DOHH2 (cell line): Measurements from ENCODE around the gene TGM6.

ENCODE experiments used
- H3F3A ChIP-seq: fragments of 200-600 bp; sonication (generic), shearing (Covaris generic); 2 replicates; pipeline ENCODE4 v1.6.0; 2016; ENCODE audit warnings: antibody characterized with exemption, mild to moderate bottlenecking; ENCODE audit not compliant: control insufficient read depth, insufficient read depth
- H3K27ac ChIP-seq: fragments of 200-600 bp; sonication (generic); 2 replicates; pipeline ENCODE4 v1.5.1; 2014; ENCODE audit warnings: low read depth, mild to moderate bottlenecking, low read length, moderate library complexity
- H3K27me3 ChIP-seq: fragments of 200-600 bp; sonication (generic); 2 replicates; pipeline ENCODE4 v1.6.1; 2014; ENCODE audit warnings: mild to moderate bottlenecking, low read length, mixed read lengths; ENCODE audit not compliant: control insufficient read depth
- H3K36me3 ChIP-seq: fragments of 200-600 bp; sonication (generic); 2 replicates; pipeline ENCODE4 v1.6.1; 2014; ENCODE audit warnings: mild to moderate bottlenecking, low read length, moderate library complexity, mixed read lengths; ENCODE audit not compliant: control insufficient read depth
- H3K4me1 ChIP-seq: fragments of 200-600 bp; sonication (generic); 2 replicates; pipeline ENCODE4 v1.6.1; 2014; ENCODE audit warnings: mild to moderate bottlenecking, low read length, mixed read lengths; ENCODE audit not compliant: control insufficient read depth
- H3K4me2 ChIP-seq: fragments of 200-600 bp; sonication (generic); 2 replicates; pipeline ENCODE4 v1.6.0; 2014; ENCODE audit warnings: mild to moderate bottlenecking, low read length, moderate library complexity
- H3K4me3 ChIP-seq: fragments of 200-600 bp; sonication (generic); 2 replicates; pipeline ENCODE4 v1.5.1; 2014; ENCODE audit warnings: mild to moderate bottlenecking, low read length, mixed read lengths
- H3K79me2 ChIP-seq: fragments of 200-600 bp; sonication (generic); 2 replicates; pipeline ENCODE4 v1.6.1; 2014; ENCODE audit warnings: mild to moderate bottlenecking, low read length, mixed read lengths; ENCODE audit not compliant: control insufficient read depth
- H3K9me2 ChIP-seq: fragments of 200-600 bp; sonication (generic); replicated peaks from 2 replicates; pipeline ENCODE4 v1.6.1; 2014; ENCODE audit warnings: mild to moderate bottlenecking, low read length, mixed read lengths; ENCODE audit not compliant: control insufficient read depth
- H3K9me3 ChIP-seq: fragments of 200-600 bp; sonication (generic); 2 replicates; pipeline ENCODE4 v1.6.1; 2014; ENCODE audit warnings: antibody characterized with exemption, low read length, mixed read lengths; ENCODE audit not compliant: control insufficient read depth, insufficient read depth
- H4K20me1 ChIP-seq: fragments of 200-600 bp; sonication (generic); 2 replicates; pipeline ENCODE4 v1.6.0; 2014; ENCODE audit warnings: low read depth, mild to moderate bottlenecking, antibody characterized with exemption, low read length, moderate library complexity; ENCODE audit not compliant: control insufficient read depth, insufficient read depth
- CTCF ChIP-seq: fragments of 200-600 bp; sonication (generic); IDR thresholded peaks from one replicate; pipeline ENCODE4 v1.5.1; 2014; ENCODE audit warnings: antibody characterized with exemption, mild to moderate bottlenecking, low read depth, low read length; ENCODE audit not compliant: poor library complexity, severe bottlenecking
- EZH2phosphoT487 ChIP-seq: fragments of 200-600 bp; sonication (generic); IDR thresholded peaks from 2 replicates; pipeline ENCODE4 v1.6.1; 2017; ENCODE audit warnings: borderline replicate concordance, mild to moderate bottlenecking, antibody characterized with exemption, low read length, moderate library complexity, mixed read lengths

The TGM6 gene

DNA sequence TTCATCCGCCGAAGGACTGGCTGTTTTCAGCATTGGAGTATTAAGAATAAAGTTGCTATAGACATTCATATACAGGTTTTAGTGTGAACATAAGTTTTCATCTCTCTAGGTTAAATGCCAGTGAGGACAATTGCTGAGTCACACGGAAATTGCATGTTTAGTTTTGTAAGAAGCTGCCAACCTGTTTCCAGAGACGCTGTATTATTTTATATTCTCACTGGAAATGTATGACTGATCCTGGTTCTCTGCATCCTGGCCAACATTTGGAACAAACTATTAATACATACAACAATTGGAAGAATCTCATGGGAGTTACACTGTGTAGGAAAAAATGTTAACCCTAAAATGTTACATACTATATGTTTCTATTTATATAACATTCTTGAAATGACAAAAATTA is 16.7 kb upstream of the TGM6 start:
- TF ChIP-seq CTCF = no peak
- no peak for TF ChIP-seq EZH2phosphoT487
- Histone ChIP-seq H3K4me3 (no peak overlapping the region), H3K4me2 (no peak overlapping the region), H3K9me2 (no peaks in the 10 kb centered on the region), H3F3A (no peaks in the 10 kb centered on the region), H4K20me1 (no peaks in the 10 kb centered on the region), H3K27me3 (peaks cover 9% of the 10 kb centered on the region), H3K4me1 (no peaks in the 10 kb centered on the region), H3K27ac (no peak overlapping the region), H3K79me2 (no peaks in the 10 kb centered on the region), H3K9me3 (no peaks in the 10 kb centered on the region; the same call in 1 of the 2 replicates), H3K36me3 (no peaks in the 10 kb centered on the region)

GRCh38 chr20:2365091-2365490 is 15.6 kb upstream of the TGM6 start:
- H3K27ac ChIP-seq = no peak overlapping the region
- H3K4me2 ChIP-seq = no peak overlapping the region
- H3K36me3 ChIP-seq = no peaks in the 10 kb centered on the region
- H3K79me2 ChIP-seq = no peaks in the 10 kb centered on the region
- no peaks in the 10 kb centered on the region for H3F3A ChIP-seq
- no peak for TF ChIP-seq CTCF
- no peak for TF ChIP-seq EZH2phosphoT487
- H4K20me1 ChIP-seq = no peaks in the 10 kb centered on the region
- no peaks in the 10 kb centered on the region; the same call in 1 of the 2 replicates for H3K9me3 ChIP-seq
- H3K4me3 ChIP-seq = no peak overlapping the region
- H3K9me2 ChIP-seq = no peaks in the 10 kb centered on the region
- no peaks in the 10 kb centered on the region for H3K4me1 ChIP-seq
- peaks cover 9% of the 10 kb centered on the region for H3K27me3 ChIP-seq

- Histone ChIP-seq H3K36me3 (no peaks in the 10 kb centered on the region), H3F3A (no peaks in the 10 kb centered on the region), H3K4me1 (no peaks in the 10 kb centered on the region), H3K27ac (no peak overlapping the region), H3K4me2 (no peak overlapping the region), H3K4me3 (no peak overlapping the region), H3K79me2 (no peaks in the 10 kb centered on the region), H3K9me3 (no peaks in the 10 kb centered on the region; the same call in 1 of the 2 replicates), H4K20me1 (no peaks in the 10 kb centered on the region), H3K27me3 (peaks cover 9% of the 10 kb centered on the region), H3K9me2 (no peaks in the 10 kb centered on the region)
- TF ChIP-seq CTCF (no peak), EZH2phosphoT487 (no peak)
These were observed 15.0 kb upstream of the TGM6 start for GRCh38 chr20:2365666-2366065.

DNA sequence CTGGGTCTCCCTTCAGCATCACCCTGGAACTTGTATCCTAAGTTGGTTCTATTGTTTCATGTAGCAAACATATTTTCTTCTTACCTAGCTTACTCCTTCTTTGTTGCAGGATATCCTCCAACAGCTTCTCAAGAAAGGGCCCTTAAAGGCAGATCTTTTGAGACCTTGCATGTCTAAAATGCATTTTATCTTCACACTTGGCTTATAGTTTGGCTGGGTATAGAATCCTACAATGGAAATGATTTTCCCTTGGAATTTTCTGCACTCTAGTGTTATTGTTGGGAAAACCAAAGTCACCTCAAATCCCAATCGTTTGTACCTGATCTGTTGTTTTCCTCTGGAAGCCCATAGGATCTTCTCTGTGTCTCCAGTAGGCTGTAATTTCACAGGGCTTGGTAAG is 12.1 kb upstream of the TGM6 start:
- Histone ChIP-seq H3K9me3 (no peaks in the 10 kb centered on the region), H3K4me1 (no peaks in the 10 kb centered on the region), H3K79me2 (no peaks in the 10 kb centered on the region), H3K4me2 (no peak overlapping the region), H3K36me3 (no peaks in the 10 kb centered on the region), H3K4me3 (no peak overlapping the region), H3K27ac (no peak overlapping the region), H4K20me1 (no peaks in the 10 kb centered on the region), H3K9me2 (no peaks in the 10 kb centered on the region), H3F3A (no peaks in the 10 kb centered on the region), H3K27me3 (peaks cover 12% of the 10 kb centered on the region)
- TF ChIP-seq CTCF (no peak), EZH2phosphoT487 (no peak)
